ENCODE data around the gene UBA6.
"Not testable (repeated sequence)": the region's sequence is repeated elsewhere in the genome, so short reads cannot be mapped to it uniquely, and the experiment has no call there.

UBA6 gene

DNA sequence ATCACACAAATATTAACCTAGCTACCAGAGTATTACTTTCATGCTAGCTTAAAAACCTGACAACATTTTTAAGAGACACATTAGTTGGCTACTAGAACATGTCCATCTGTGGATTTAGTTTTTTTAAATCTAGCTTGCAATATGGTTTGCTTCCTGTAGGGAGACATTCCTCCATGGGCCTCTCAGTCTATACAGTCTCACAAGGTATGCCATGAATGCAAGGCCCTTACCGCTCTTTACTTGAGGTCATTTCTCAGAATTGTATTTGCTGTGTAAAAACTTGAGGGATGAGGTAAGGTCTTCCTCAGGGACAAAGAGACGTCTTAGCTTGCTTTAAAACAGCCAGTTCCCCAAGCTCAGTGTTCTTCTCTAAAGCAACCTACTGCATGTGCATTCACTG lies 26.9 kb downstream of the UBA6 start:
- DNase-seq (ENCODE audit: low read depth in 3 of 3, low spot score in 1 of 3) = no peak

DNA sequence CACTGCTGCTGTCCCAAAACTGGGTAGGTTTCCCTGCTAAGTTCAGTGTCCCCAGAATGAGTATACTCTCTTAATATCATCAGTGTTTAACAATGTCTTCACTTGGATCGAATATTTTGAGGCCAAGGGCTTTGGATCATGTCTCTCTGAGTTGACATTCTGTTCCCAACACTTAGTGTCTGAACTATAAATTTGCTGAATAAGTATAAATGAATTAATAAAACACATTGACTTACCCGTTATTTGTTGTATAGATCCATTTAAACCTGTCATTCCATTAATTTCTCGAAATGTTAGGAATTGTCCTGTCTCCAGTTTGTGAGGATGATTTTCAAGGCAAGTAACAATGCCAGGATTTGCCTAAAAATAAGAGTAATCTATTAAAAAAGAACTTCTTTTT lies 32.6 kb downstream of the UBA6 start:
- no peak for DNase-seq (ENCODE audit: low read depth in 3 of 3, low spot score in 1 of 3)

DNA sequence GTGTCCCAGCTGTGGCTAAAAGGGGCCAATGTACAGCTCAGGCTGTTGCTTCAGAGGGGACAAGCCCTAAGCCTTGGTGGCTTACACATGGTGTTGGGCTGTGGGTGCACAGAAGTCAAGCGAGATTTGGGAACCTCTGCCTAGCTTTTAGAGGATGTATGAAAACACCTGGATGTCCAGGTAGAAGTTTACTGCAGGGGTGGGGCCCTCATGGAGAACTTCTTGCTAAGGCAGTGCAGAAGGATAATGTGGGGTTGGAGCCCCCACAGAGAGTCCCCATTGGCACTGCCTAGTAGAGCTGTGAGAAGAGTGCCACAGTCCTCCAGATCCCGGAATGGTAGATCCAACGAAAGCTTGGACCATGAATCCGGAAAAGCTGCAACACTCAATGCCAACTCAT lies 40.5 kb downstream of the UBA6 start:
- no peak for DNase-seq (ENCODE audit: low read depth in 3 of 3, low spot score in 1 of 3)

DNA sequence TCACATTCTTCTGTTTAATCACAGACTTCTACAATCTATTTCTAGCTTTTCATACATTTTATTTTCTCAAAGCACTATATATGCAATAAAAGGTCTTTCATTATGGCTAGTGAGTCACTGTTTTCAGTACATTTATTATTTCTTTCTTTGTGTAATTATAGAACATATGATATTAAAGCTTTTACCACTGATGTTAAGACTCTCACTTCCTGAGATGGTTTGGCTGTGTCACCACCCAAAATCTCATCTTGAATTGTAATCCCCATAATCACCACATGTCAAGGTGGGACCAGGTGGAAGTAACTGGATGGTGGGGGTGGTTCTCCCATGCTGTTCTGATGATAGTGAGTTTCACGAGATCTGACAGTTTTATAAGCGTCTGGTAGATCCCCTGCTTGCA lies 41.9 kb downstream of the UBA6 start:
- no peak for DNase-seq (ENCODE audit: low read depth in 3 of 3, low spot score in 1 of 3)

DNA sequence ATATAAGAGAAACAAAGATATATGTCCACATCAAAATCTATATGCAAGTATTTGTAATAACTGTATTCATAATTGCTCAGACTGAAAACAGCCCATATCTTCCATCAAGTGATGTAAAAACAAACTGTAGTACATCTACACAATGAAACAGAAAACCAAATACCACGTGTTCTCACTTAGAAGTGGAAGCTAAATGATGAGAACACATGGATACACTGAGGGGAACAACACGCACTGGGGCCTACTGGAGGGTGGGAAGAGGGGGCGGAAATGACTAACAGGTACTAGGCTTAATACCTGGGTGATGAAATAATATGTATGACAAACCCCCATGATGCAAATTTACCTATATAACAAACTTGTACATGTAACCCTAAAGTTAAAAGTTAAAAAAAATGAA lies 42.7 kb downstream of the UBA6 start:
- no peak for DNase-seq (ENCODE audit: low read depth in 3 of 3, low spot score in 1 of 3)

DNA sequence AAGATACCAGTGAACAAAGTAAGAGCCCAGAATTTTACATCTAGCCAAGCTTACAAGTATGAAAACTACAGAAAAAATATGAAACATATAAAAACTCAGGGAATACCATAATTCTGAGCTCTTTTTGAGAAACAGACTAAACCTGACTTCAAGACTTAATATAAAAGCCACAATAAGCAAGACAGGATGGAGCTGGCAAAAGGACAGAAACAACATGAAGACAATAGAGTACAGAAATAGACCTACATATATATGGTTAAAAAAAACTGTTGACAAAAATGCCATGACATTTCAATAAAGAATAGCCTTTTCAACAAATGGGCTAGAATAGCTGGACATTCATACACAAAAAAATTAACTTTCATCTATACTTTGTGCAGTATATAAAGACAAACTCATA lies 49.4 kb downstream of the UBA6 start:
- DNase-seq (ENCODE audit: low read depth in 3 of 3, low spot score in 1 of 3) = no peak

DNA sequence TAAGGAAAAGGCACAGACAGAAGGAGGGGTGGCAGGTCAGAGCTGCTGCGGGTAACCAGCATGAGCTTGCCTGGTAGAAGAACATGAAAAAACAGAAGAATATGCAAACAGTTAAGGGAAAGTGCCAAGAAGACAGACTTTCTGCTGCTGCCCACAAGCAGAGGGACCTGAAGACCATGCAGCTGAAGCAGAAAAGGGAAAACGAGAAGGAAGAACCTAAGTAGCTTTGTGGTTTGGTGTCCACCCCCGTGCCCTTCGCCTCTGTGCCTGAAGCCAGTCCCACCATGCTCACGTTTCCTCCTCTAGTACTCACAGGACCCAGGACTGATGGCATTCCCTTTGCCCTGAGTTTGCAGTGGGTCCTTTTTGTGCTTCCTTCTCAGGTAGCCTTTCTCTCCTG lies 62.8 kb downstream of the UBA6 start:
- no peak for DNase-seq (ENCODE audit: low read depth in 3 of 3, low spot score in 1 of 3)

DNA sequence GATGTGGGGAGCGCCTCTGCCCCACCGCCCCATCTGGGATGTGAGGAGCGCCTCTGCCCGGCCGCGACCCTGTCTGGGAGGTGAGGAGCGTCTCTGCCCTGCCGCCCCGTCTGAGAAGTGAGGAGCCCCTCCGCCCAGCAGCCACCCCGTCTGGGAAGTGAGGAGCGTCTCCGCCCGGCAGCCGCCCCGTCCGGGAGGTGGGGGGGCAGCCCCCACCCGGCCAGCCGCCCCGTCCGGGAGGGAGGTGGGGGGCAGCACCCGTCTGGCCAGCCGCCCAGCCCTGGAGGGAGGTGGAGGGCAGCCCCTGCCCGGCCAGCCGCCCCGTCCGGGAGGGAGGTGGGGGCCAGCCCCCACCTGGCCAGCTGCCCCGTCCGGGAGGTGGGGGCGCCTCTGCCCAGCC lies 64.0 kb downstream of the UBA6 start:
- DNase-seq (ENCODE audit: low read depth in 3 of 3, low spot score in 1 of 3) = not testable (repeated sequence)

DNA sequence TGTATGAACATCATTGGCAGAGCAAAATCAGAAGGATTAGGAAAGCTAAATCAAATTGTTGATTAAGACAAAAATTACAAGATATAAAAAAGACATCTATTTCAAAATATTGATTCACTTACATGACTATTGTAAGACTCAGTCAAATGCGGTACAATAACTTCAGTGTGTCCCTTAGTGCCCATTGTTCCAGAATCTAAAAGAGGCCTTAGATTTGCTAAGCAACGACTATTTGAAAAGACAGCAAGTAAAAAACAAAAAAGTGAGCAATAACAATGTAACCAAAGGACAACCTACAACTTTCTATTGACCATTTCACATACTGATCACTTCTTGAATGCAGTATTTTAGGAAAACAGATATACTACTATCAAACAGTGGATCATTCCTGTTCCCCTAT lies 65.6 kb downstream of the UBA6 start:
- DNase-seq (ENCODE audit: low read depth in 3 of 3, low spot score in 1 of 3) = no peak

DNA sequence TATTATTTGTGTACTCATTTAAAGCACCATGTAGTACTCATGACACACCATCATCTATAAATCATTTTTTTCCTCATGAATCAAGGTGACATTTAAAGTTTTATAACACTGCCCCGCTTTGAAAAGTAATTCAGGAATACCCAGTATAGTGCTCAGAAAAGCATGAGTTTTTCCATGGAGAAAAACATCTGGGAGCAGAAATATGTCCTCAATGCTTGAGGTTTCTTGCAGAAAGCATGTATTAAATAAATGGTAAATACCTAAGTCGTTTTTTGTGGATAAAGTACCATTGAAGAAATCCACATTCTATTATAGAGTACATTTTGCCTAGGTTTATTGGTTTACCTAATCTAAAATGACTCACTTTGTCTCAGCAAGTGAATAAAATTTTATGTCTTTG lies 66.2 kb downstream of the UBA6 start:
- no peak for DNase-seq (ENCODE audit: low read depth in 3 of 3, low spot score in 1 of 3)

DNA sequence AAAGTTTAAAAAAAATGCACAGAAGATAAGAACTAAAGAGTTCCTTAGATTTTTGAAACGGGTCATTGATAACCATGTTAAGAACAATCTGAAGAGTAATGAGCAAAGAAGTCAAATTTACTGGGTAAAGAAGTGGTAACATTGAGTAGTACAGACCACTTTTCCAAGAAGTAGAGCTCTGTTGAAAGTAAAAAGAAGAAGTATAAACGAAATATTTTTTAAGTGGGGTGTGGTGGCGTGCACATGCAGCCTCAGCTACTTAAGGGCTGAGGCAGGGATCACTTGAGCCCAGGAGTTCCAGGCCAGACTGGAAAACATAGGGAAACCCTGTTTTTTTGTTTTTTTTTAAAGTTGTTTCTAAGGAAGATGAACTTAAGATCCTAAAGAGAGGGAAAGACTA lies 68.5 kb downstream of the UBA6 start:
- DNase-seq (ENCODE audit: low read depth in 3 of 3, low spot score in 1 of 3) = no peak

DNA sequence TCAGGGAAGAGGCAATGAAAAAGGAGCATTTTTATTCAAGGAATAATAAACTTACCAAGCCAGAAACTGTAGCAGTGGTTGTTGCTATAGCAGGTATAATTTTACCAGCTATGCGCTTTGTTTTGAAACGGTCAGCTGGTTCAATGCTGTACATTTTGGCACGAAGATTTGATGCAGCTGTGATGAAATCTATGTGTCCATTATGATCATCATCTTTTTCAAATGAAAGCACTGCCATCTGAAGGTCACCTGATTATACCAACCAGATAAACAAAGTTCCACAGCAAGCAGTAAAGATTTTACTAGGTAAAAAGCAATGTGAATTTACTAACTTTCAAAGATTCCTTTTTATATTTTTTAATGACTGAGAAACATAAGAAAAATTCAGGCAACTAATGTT lies 76.0 kb downstream of the UBA6 start:
- no peak for DNase-seq (ENCODE audit: low read depth in 3 of 3, low spot score in 1 of 3)

DNA sequence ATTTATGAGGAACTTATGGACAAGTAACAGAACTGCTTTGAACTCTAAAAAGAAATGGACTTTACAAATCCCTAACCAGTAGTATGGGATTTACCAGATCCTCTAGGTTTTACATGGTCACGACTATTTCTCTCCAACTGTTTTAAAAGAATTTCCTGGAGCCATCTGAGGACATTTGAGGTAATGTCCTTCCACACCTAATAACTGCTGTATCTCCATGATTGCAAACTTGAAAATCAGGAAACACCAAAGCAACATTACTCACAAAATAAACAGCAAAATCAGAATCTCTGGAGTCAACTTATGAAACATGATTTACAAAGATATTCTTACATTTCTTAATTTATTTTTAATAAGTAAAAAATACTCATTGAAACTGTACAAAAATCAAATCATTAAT lies 84.5 kb downstream of the UBA6 start:
- DNase-seq (ENCODE audit: low read depth in 3 of 3, low spot score in 1 of 3) = no peak

DNA sequence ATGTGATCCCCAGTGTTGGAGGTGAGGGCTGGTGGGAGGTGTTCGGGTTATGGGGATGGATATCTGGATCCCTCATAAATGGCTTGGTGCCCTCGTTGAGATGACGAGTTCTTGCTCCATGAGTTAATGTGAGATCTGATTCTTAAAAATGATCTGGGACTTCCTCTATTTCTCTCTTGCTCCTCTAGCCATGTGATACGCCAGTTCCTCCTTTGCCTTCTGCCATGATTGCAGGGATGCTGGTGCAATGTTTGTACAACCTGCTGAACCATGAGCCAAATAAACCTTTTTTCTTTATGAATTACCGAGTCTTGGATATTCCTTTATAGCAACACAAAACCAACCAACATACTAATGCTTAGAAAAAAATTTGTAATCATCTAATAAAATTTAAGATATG lies 85.8 kb downstream of the UBA6 start:
- DNase-seq (ENCODE audit: low read depth in 3 of 3, low spot score in 1 of 3) = no peak

DNA sequence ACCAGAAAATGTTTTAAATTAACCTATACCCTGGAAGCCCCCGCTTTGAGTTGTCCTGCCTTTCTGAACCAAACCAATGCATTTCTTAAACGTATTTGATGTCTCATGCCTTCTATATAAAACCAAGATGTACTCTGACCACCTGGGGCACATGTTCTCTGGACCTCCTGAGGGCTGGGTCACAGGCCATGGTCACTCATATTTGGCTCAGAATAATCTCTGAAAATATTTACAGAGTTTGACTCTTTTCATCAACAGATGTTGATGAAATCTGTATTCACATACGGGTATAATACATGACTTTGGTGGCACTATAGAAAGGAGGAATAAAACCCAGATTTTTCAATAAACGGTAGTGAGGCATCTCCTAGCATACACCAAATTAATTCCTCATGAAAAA lies 86.8 kb downstream of the UBA6 start:
- no peak for DNase-seq (ENCODE audit: low read depth in 3 of 3, low spot score in 1 of 3)

DNA sequence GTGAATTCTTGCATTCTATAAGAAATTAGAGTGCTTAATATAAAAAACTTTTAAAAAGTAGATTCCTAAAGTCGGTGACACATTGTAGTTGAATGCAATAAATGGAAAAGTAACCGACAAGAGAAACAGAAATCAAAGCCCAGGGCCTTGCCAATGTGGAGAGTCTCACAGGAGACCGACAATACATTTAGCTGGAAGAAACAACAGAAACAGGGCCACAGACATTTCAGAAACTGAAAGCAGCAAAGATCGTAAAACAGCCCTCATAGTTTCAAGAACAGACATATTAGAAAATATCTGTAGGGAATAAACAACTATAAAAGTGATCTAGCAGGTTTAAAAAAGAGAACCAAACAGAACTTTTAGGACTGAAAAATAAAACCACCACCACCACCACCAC lies 92.9 kb downstream of the UBA6 start:
- no peak for DNase-seq (ENCODE audit: low read depth in 3 of 3, low spot score in 1 of 3)

DNA sequence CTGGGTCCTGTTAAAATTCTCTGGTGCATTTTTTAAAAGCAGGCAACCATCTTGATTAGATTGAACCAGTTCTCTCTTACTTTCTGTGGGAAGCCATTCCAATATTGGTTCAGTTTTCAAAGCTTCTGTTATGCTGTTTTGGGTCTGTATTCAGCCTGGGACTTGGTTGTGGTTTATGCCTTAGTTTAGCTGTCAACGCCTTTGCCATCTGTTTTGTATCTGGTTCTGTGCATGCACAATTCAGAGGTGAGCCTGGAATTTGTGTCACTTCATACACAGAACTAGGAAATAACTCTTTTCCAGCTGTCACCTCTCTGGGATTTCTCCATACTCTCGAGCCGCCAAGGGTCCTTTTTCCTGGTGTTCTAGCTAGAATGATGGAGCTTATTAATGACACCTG lies 96.2 kb downstream of the UBA6 start:
- DNase-seq (ENCODE audit: low read depth in 3 of 3, low spot score in 1 of 3) = no peak

DNA sequence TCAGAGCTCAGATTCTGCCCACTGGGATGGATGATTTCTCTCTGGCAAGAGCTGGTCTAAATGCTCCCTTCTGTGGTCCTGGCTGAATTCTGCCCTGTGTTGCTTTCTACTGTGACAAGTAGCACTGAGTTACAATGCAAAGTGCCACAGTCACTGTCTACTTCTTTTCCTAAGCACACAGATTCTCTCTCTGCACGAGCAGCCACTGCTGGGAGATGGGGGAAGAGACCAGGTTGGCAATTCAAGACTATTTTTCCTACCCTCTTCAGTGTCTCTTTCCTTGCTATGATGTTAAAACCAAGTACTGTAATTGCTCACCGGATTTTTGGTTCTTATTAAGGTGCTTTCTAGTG lies 97.0 kb downstream of the UBA6 start:
- DNase-seq (ENCODE audit: low read depth in 3 of 3, low spot score in 1 of 3) = no peak

DNA sequence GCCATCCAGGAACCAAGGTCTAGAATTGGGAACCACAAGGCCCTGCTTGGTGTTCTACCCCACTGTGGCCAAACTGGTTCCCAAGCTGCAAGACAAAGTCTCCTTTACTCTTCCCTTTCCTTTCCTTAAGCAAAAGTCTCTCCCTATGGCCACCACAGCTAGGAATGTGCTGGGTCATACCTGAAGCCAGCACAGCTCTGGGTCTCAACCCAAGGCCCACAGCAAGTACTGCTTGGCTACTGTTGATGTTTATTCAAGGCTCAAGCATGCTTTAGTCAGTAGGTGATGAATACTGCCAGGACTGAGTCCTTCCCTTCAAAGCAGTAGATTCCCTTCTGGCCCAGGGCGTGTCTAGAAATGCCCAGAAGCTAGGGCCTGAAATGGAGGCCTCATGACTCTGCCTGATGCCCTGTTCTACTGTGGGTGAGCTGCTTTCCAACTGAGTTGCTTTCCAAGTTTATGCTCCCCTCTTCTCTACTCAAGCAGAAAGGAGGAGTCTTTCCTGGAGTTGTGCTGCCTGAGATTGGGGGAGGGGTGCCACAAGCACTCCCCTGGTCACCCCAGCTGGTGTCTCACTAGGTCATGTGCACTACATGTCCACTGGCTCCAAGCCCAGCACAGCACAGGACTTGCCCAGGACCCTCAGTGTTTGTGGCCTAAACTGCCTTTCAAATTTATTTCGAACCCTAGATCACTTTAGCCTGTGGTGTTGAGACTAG lies 97.5 kb downstream of the UBA6 start:
- no peak for DNase-seq (ENCODE audit: low read depth in 3 of 3, low spot score in 1 of 3)

DNA sequence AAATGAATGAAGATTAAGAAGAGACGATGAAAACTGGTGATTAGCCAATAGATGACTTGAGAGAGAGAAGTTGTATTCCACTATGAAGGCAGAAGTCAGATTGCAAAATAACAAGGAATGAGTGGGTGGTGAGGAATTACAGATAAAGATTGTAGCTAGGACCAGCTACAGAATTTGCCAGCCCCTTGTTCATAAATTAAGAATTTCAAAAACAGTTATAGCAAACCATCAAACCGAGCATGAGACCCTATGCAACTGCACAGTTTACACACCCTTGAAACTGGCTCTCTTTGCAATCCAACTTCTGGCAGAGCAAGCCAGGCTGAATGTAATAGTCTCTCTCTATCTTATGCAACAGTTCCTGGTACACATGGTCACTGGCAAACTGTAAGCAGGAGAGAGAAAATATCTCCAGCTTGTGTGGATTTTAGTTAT lies 107.2 kb downstream of the UBA6 start:
- no peak for DNase-seq (ENCODE audit: low read depth in 3 of 3, low spot score in 1 of 3)

DNA sequence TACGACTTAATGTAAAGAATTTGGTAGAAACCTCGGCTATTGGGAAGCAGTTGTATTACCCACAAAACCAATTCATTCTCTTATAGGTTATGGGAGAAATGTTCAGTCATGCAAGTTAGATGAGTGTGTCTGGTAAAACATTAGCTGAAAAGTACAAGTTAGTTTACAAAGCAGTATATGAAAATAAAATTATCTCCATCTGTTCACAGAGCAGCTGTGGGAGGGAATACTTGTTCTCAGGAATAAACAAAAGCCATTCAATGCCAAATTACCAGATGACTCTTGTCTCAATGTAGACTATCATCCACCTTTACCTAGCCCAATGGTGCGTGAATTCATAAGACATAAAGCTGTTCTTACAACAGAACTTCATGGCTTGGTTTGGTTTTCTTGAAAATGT lies 113.8 kb downstream of the UBA6 start:
- DNase-seq (ENCODE audit: low read depth in 3 of 3, low spot score in 1 of 3) = no peak

DNA sequence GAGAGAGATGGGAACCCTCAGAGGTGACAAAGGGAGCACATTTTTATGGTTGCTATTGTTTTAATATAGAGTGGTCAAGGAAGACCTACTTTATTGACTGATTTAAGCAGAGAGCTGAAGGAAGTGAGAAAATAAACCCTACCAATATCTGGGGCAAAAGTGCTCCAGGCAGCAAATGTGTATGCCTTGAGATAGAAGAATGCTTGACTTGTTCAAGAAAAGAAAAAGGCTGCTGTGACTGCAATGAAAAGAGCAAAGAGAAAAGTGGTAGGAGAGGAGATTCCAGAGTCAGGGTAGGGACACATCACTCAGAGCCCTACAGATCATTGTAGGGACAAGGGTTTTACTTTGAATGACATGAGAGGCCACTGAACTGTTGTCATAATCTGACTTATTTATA lies 116.5 kb downstream of the UBA6 start:
- DNase-seq (ENCODE audit: low read depth in 3 of 3, low spot score in 1 of 3) = no peak

DNA sequence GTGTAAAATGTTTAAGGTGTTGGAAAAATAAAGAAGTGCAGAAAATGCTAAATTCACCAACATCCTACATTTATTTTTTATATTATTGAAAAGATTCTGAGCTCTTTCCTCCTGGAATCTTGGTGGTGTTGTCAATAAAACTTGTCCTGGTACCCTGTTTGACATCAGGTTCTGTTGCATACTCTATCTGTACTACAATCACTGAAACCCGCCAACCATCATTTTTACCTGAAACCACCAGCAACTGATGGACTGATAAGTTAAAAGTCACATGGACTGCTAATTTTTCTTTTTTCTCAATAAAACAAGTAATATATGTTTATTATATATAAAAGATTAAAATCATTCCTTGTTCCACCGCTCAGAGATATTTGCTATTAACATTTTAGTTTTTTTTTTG lies 119.0 kb downstream of the UBA6 start:
- no peak for DNase-seq (ENCODE audit: low read depth in 3 of 3, low spot score in 1 of 3)

All from stimulated activated CD4-positive, alpha-beta T cell treated with anti-CD3 and anti-CD28 coated beads, TNF-alpha, amount 100 ng/mL, for 1 hour (primary cell).